ENCODE measurements around the gene RNF125.

The RNF125 gene

GRCh38 chr18:32092422-32093101, 73.9 kb downstream of the RNF125 start (continued):
- TF ChIP-seq ZNF560 (tag by site-specific recombination; IDR thresholded peaks at IDR 0.05; ENCODE audit: borderline replicate concordance) (no peak), ZNF621 (tag by site-specific recombination; IDR thresholded peaks at IDR 0.05) (no peak), ZXDB (tag by site-specific recombination; IDR thresholded peaks at IDR 0.05) (peak; percentile 62), PRDM6 (tag by site-specific recombination; IDR thresholded peaks at IDR 0.05) (no peak), ZNF629 (tag by site-specific recombination; IDR thresholded peaks at IDR 0.05) (peak; percentile 12; the same call in 1 of the 2 replicates), ZNF501 (tag by site-specific recombination; IDR thresholded peaks at IDR 0.05) (peak; percentile 22; the same call in 1 of the 2 replicates), HOXD13 (CRISPR knock-in tag; IDR thresholded peaks at IDR 0.05; ENCODE audit: borderline replicate concordance) (no peak), ZNF639 (tag by site-specific recombination; IDR thresholded peaks at IDR 0.05) (0 out of 2 replicates have a peak, but pooled peaks have one; percentile 44), ZNF707 (tag by site-specific recombination; IDR thresholded peaks at IDR 0.05) (no peak), ZBTB7A (tag by site-specific recombination; IDR thresholded peaks at IDR 0.05; ENCODE audit: low read depth) (0 out of 2 replicates have a peak, but pooled peaks have one; percentile 54), ZNF510 (tag by site-specific recombination; IDR thresholded peaks at IDR 0.05; ENCODE audit: insufficient replicate concordance) (no peak), ZNF133 (tag by site-specific recombination; IDR thresholded peaks at IDR 0.05) (no peak), ZNF561 (tag by site-specific recombination; IDR thresholded peaks at IDR 0.05; ENCODE audit: borderline replicate concordance) (no peak), YY1 (tag by site-specific recombination; IDR thresholded peaks at IDR 0.05) (peak; percentile 73; the same call in 1 of the 2 replicates), ZNF138 (tag by site-specific recombination; IDR thresholded peaks at IDR 0.05; ENCODE audit: borderline replicate concordance) (no peak), ZNF350 (tag by site-specific recombination; IDR thresholded peaks at IDR 0.05) (no peak), ZNF549 (tag by site-specific recombination; IDR thresholded peaks at IDR 0.05) (no peak), ZNF19 (tag by site-specific recombination; IDR thresholded peaks at IDR 0.05; ENCODE audit: low read depth) (no peak), ZNF292 (tag by site-specific recombination; IDR thresholded peaks at IDR 0.05; ENCODE audit: borderline replicate concordance, low read depth) (no peak), ZNF416 (tag by site-specific recombination; IDR thresholded peaks at IDR 0.05) (no peak), ZNF544 (tag by site-specific recombination; IDR thresholded peaks at IDR 0.05) (no peak), ZEB2 (tag by site-specific recombination; IDR thresholded peaks at IDR 0.05) (no peak), ZNF660 (tag by site-specific recombination; IDR thresholded peaks at IDR 0.05) (no peak), TRIM28 (IDR thresholded peaks at IDR 0.05; ENCODE audit: borderline replicate concordance, low read length) (no peak), ZNF791 (tag by site-specific recombination; IDR thresholded peaks at IDR 0.05) (no peak), KLF16 (tag by site-specific recombination; IDR thresholded peaks at IDR 0.05) (peak; percentile 97), ZNF830 (tag by site-specific recombination; IDR thresholded peaks at IDR 0.05; ENCODE audit: low read depth) (no peak)
- TF ChIP-seq, protein P1, sequence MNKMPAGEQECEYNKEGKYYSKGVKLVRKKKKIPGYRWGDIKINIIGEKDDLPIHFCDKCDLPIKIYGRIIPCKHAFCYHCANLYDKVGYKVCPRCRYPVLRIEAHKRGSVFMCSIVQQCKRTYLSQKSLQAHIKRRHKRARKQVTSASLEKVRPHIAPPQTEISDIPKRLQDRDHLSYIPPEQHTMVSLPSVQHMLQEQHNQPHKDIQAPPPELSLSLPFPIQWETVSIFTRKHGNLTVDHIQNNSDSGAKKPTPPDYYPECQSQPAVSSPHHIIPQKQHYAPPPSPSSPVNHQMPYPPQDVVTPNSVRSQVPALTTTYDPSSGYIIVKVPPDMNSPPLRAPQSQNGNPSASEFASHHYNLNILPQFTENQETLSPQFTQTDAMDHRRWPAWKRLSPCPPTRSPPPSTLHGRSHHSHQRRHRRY (tag by site-specific recombination; IDR thresholded peaks at IDR 0.05): no peak
- TF ChIP-seq, protein P2, sequence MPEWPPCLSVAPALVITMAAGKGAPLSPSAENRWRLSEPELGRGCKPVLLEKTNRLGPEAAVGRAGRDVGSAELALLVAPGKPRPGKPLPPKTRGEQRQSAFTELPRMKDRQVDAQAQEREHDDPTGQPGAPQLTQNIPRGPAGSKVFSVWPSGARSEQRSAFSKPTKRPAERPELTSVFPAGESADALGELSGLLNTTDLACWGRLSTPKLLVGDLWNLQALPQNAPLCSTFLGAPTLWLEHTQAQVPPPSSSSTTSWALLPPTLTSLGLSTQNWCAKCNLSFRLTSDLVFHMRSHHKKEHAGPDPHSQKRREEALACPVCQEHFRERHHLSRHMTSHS (tag by site-specific recombination; IDR thresholded peaks at IDR 0.05): no peak
- TF ChIP-seq, protein P3, sequence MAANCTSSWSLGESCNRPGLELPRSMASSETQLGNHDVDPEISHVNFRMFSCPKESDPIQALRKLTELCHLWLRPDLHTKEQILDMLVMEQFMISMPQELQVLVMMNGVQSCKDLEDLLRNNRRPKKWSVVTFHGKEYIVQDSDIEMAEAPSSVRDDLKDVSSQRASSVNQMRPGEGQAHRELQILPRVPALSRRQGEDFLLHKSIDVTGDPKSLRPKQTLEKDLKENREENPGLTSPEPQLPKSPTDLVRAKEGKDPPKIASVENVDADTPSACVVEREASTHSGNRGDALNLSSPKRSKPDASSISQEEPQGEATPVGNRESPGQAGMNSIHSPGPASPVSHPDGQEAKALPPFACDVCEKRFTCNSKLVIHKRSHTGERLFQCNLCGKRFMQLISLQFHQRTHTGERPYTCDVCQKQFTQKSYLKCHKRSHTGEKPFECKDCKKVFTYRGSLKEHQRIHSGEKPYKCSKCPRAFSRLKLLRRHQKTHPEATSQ (tag by site-specific recombination; IDR thresholded peaks at IDR 0.05): peak; percentile 58; the same call in 1 of the 2 replicates
- TF ChIP-seq, protein P4, sequence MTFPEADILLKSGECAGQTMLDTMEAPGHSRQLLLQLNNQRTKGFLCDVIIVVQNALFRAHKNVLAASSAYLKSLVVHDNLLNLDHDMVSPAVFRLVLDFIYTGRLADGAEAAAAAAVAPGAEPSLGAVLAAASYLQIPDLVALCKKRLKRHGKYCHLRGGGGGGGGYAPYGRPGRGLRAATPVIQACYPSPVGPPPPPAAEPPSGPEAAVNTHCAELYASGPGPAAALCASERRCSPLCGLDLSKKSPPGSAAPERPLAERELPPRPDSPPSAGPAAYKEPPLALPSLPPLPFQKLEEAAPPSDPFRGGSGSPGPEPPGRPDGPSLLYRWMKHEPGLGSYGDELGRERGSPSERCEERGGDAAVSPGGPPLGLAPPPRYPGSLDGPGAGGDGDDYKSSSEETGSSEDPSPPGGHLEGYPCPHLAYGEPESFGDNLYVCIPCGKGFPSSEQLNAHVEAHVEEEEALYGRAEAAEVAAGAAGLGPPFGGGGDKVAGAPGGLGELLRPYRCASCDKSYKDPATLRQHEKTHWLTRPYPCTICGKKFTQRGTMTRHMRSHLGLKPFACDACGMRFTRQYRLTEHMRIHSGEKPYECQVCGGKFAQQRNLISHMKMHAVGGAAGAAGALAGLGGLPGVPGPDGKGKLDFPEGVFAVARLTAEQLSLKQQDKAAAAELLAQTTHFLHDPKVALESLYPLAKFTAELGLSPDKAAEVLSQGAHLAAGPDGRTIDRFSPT (tag by site-specific recombination; IDR thresholded peaks at IDR 0.05): no peak

All from HEK293 (cell line).